K562 (cell line): ENCODE measurements around the gene PPARD. TPM values are rescaled to one million over a fixed set of nuclear protein-coding genes. Genes with fewer than 3 reads are reported as not detected.

ENCODE experiments used
- CBX2 ChIP-seq: fragments of 200-600 bp; sonication (generic); IDR thresholded peaks from one replicate; pipeline ENCODE4 v1.6.1; 2012; ENCODE audit warnings: mild to moderate bottlenecking, low read length, inconsistent platforms; ENCODE audit not compliant: insufficient read depth, poor library complexity, severe bottlenecking
- FIP1L1 ChIP-seq: fragments of 200-400 bp; formaldehyde crosslinking; IDR thresholded peaks from 2 replicates; pipeline ENCODE4 v1.6.1; 2018; ENCODE audit warnings: mild to moderate bottlenecking, low read depth, low read length; ENCODE audit not compliant: poor library complexity, severe bottlenecking
- GTF3C2 ChIP-seq: IDR thresholded peaks from 3 replicates; pipeline ENCODE4 v1.6.1; 2011; ENCODE audit warnings: borderline replicate concordance, mild to moderate bottlenecking, moderate library complexity; ENCODE audit not compliant: insufficient read length; ENCODE audit errors: extremely low read depth
- HDAC3 ChIP-seq: fragments of 450-650 bp; IDR thresholded peaks from 2 replicates; pipeline ENCODE4 v1.6.1; 2018; ENCODE audit warnings: borderline replicate concordance, mild to moderate bottlenecking, moderate library complexity; ENCODE audit not compliant: partially characterized antibody
- HNRNPLL ChIP-seq: fragments of 200-400 bp; formaldehyde crosslinking; IDR thresholded peaks from 2 replicates; pipeline ENCODE4 v1.6.1; 2017; ENCODE audit warnings: low read length, low read depth, mild to moderate bottlenecking; ENCODE audit not compliant: poor library complexity, severe bottlenecking
- IFI16 ChIP-seq: fragments of 250-450 bp; sonication (Bioruptor Pico); IDR thresholded peaks from 2 replicates; pipeline ENCODE4 v2.1.2; 2022; ENCODE audit warnings: mild to moderate bottlenecking, inconsistent platforms
- MBD2 ChIP-seq: sonication (generic); IDR thresholded peaks from 2 replicates; pipeline ENCODE4 v1.6.1; 2016; ENCODE audit warnings: low read depth, borderline replicate concordance
- NCOA1 ChIP-seq: fragments of 450-650 bp; IDR thresholded peaks from 2 replicates; pipeline ENCODE4 v1.6.1; 2016; ENCODE audit warnings: low read depth
- SIRT6 ChIP-seq: IDR thresholded peaks from one replicate; pipeline ENCODE4 v1.6.1; 2012; ENCODE audit warnings: low read depth, mild to moderate bottlenecking, control low read depth, inconsistent platforms, low read length, moderate library complexity
- TEAD4 ChIP-seq, 2 experiments: sonication (generic) in 1 of 2; formaldehyde crosslinking in 1 of 2; IDR thresholded peaks; 2 replicates each; pipeline versions ENCODE4 v1.6.1 to v1.8.0; 2012 to 2022; ENCODE audit warnings: borderline replicate concordance in 1 of 2, inconsistent platforms in 1 of 2, low read length in 1 of 2, mild to moderate bottlenecking in 1 of 2, missing genetic modification reagents in 1 of 2
- ZFX ChIP-seq: sonication (generic); formaldehyde crosslinking; IDR thresholded peaks from 2 replicates; pipeline ENCODE4 v1.8.0; 2022; ENCODE audit warnings: mild to moderate bottlenecking, missing genetic modification reagents, moderate library complexity
- ZNF140 ChIP-seq: fragments of 250-450 bp; sonication (Bioruptor Pico); IDR thresholded peaks from 2 replicates; pipeline ENCODE4 v1.8.0; 2021; ENCODE audit warnings: moderate library complexity, mild to moderate bottlenecking, inconsistent platforms
- ZNF384 ChIP-seq: IDR thresholded peaks from 2 replicates; pipeline ENCODE4 v1.6.1; 2012; ENCODE audit warnings: low read depth, low read length, improper control_type of control experiment
- ZNF644 ChIP-seq: fragments of 200-800 bp; sonication (Bioruptor generic); IDR thresholded peaks from 2 replicates; pipeline ENCODE4 v1.6.1; 2016; ENCODE audit warnings: low read depth, missing genetic modification characterization, missing compliant biosample characterization
- ZNF740 ChIP-seq, 3 experiments: fragments of 200-800 bp in 1 of 3; sonication (Bioruptor generic) in 1 of 3; sonication (generic) in 1 of 3; formaldehyde crosslinking in 1 of 3; IDR thresholded peaks; 2 replicates each; pipeline versions ENCODE4 v1.6.1 to v1.8.0; 2016 to 2022; ENCODE audit warnings: mild to moderate bottlenecking in 2 of 3, missing compliant biosample characterization in 2 of 3, missing genetic modification characterization in 2 of 3, missing genetic modification reagents in 1 of 3
- polyA plus RNA-seq, 8 experiments: library from polyadenylated mRNA; depleted of rRNA in 4 of 8; stranded (reverse) in 5 of 8; unstranded in 3 of 8; fragments of >200 nt; fragmentation: Nextera tagmentation in 2 of 8; fragmentation: Illumina TruSeq in 1 of 8; extraction: Ambion mirVana in 2 of 8; extraction: Trizol in 1 of 8; gene quantifications; 2 replicates each; pipeline versions ENCODE4 v1.2.1 to v1.2.3, GENCODE V29; 2011 to 2014; ENCODE audit warnings: inconsistent platforms in 1 of 8, missing spikeins in 1 of 8
- total RNA-seq, 7 experiments: library from RNA; depleted of rRNA in 6 of 7; stranded (reverse); fragments of >200 nt in 6 of 7; fragmentation: Illumina TruSeq in 2 of 7; extraction: Trizol in 2 of 7; gene quantifications; 2 replicates each; pipeline versions ENCODE4 v1.2.1 to v1.2.3, GENCODE V29; 2011 to 2021; ENCODE audit warnings: low replicate concordance in 1 of 7
- TF ChIP-seq, protein P1 (sequence below): fragments of 250-450 bp; sonication (Bioruptor Pico); IDR thresholded peaks from 2 replicates; pipeline ENCODE4 v1.8.0; 2021; ENCODE audit warnings: moderate library complexity, mild to moderate bottlenecking, inconsistent platforms
- TF ChIP-seq, protein P2 (sequence below): sonication (generic); formaldehyde crosslinking; IDR thresholded peaks from 2 replicates; pipeline ENCODE4 v1.5.0; 2020; ENCODE audit warnings: missing genetic modification reagents
- TF ChIP-seq, protein P3 (sequence below): sonication (generic); formaldehyde crosslinking; IDR thresholded peaks from 2 replicates; pipeline ENCODE4 v1.8.1; 2023; ENCODE audit warnings: mild to moderate bottlenecking, missing genetic modification reagents

Gene PPARD
- total and polyA plus RNA-seq, 9 of the 15 experiments (the other 6 are each of a cell fraction or from before 2014, with no cell fraction given), result 0.14 to 13.2 (median 3.8) TPM

DNA sequence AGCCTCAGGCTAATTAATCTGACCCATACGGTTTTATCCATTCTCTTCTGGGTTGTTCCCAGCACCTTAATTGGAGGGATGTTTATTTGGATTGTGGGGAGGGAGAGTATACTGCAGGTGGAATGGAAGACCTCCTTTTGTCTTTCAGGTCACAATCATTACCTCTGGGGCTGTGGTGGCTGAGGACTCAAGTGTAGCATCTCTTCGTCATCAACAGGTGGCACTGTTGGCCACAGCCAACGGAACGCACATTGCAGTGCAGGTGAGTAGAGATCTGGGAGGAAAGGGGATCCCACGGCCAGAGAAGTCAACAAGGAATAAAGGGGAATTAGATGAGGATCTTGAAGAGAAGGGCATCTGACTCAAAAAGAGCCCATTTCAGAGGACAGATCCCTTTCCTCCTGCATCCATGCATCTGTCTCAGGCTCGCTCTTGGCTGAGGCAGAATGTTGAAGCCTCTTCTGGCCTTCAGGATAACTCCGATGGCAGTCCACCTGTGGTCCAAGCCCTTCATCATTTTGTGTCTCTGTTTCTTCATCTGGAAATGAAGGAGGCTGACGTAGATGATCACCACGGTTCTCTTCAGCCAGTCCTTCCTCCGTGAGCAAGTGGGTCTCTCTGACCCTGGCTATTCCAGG is 47.9 kb upstream of the PPARD start (continued):
- TF ChIP-seq MBD2, result no peak
- no peak for TF ChIP-seq NCOA1
- TF ChIP-seq, protein P1, sequence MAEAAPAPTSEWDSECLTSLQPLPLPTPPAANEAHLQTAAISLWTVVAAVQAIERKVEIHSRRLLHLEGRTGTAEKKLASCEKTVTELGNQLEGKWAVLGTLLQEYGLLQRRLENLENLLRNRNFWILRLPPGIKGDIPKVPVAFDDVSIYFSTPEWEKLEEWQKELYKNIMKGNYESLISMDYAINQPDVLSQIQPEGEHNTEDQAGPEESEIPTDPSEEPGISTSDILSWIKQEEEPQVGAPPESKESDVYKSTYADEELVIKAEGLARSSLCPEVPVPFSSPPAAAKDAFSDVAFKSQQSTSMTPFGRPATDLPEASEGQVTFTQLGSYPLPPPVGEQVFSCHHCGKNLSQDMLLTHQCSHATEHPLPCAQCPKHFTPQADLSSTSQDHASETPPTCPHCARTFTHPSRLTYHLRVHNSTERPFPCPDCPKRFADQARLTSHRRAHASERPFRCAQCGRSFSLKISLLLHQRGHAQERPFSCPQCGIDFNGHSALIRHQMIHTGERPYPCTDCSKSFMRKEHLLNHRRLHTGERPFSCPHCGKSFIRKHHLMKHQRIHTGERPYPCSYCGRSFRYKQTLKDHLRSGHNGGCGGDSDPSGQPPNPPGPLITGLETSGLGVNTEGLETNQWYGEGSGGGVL (CRISPR knock-in tag), result no peak
- no peak for TF ChIP-seq HDAC3
- no peak for TF ChIP-seq HNRNPLL
- no peak for TF ChIP-seq CBX2
- no peak for TF ChIP-seq ZFX (CRISPR knock-in tag)
- no peak for TF ChIP-seq IFI16 (CRISPR knock-in tag)
- TF ChIP-seq ZNF140 (CRISPR knock-in tag), result no peak
- 0 out of 2 replicates have a peak, but pooled peaks have one; percentile 16 for TF ChIP-seq TEAD4 (IDR thresholded peaks at IDR 0.05; ENCODE audit: low read length)
- TF ChIP-seq TEAD4 (CRISPR knock-in tag; IDR thresholded peaks at IDR 0.05; ENCODE audit: borderline replicate concordance), result no peak
- TF ChIP-seq, protein P2, sequence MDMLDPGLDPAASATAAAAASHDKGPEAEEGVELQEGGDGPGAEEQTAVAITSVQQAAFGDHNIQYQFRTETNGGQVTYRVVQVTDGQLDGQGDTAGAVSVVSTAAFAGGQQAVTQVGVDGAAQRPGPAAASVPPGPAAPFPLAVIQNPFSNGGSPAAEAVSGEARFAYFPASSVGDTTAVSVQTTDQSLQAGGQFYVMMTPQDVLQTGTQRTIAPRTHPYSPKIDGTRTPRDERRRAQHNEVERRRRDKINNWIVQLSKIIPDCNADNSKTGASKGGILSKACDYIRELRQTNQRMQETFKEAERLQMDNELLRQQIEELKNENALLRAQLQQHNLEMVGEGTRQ, result no peak
- no peak for TF ChIP-seq SIRT6
- TF ChIP-seq, protein P3, sequence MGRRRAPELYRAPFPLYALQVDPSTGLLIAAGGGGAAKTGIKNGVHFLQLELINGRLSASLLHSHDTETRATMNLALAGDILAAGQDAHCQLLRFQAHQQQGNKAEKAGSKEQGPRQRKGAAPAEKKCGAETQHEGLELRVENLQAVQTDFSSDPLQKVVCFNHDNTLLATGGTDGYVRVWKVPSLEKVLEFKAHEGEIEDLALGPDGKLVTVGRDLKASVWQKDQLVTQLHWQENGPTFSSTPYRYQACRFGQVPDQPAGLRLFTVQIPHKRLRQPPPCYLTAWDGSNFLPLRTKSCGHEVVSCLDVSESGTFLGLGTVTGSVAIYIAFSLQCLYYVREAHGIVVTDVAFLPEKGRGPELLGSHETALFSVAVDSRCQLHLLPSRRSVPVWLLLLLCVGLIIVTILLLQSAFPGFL (CRISPR knock-in tag), result no peak
- TF ChIP-seq ZNF644 (tag), result no peak
- TF ChIP-seq ZNF384, result no peak
- no peak for TF ChIP-seq GTF3C2
- TF ChIP-seq FIP1L1, result no peak
- no peak for TF ChIP-seq ZNF740 (CRISPR knock-in tag; IDR thresholded peaks at IDR 0.05)
- no peak for TF ChIP-seq ZNF740 (tag; IDR thresholded peaks at IDR 0.05)
